GM18505 (cell line): ENCODE results near the gene KCND3.

Experiments
- ATAC-seq: cut with Tn5 transposase; IDR thresholded peaks from one replicate; pipeline ENCODE4 v1.9.1; 2021; ENCODE audit not compliant: unreplicated experiment
- POLR2A ChIP-seq: IDR thresholded peaks from 4 replicates; pipeline ENCODE4 v1.6.1; 2011; ENCODE audit warnings: borderline replicate concordance; ENCODE audit not compliant: insufficient read depth, insufficient read length; ENCODE audit errors: extremely low read depth

KCND3 gene

DNA sequence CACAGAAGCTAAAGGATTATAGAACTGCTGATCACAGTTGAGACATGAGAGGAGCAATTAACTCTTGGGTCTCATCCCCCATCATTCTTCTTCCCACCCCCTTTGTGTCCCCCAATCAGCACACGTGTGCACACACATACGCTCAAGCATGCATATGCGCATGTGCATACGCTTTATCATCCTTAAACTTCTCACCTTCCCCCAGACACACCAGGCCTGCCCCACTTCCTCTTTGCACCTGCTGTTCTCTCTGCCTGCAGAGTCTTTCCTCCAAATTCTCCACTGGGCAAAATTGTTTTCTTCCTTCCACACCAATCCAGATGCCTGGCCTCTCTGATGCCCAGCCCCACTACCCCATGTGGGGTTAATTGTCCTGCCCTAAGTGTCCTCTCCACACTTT, 13.0 kb upstream of the KCND3 start:
- TF ChIP-seq POLR2A: no peak
- no peak for ATAC-seq

DNA sequence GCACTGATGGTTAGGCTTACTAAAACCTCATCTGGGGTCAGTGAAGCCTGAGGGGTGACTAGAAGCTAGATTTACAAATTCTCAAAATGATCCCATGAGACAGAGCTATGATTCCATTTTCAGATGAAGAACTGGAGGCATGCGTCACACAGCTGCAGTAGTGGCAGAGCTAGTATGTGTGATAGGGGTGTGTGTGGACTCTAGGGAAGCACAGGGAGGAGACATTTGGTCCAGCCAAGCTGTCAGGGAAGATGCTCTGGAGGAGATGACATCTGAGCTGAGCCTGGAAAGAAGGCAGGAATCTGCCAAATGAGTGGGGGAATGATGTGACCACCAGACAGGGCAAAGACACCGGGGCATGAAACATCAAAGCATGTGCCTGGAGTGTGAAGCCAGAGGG, 12.0 kb upstream of the KCND3 start:
- no peak for TF ChIP-seq POLR2A
- no peak for ATAC-seq

DNA sequence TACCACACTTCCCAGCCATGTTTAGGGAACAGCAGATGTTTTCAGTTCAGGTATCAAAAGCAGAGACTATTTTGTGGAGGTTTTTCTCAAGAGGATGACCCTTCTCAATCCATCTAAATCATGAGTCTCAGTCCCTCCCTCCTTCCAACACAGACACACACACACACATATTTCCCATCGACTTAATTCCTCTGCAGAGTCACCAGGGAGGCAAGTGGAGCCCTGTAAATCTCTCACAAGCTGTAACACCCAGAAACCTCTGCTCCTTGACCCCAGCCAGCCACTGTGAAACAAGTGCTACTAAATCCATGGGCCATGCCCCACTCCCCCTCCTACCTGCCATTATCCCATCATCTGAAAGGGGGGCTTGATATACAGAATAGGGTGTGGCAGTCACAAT, 10.6 kb upstream of the KCND3 start:
- TF ChIP-seq POLR2A: no peak
- no peak for ATAC-seq

DNA sequence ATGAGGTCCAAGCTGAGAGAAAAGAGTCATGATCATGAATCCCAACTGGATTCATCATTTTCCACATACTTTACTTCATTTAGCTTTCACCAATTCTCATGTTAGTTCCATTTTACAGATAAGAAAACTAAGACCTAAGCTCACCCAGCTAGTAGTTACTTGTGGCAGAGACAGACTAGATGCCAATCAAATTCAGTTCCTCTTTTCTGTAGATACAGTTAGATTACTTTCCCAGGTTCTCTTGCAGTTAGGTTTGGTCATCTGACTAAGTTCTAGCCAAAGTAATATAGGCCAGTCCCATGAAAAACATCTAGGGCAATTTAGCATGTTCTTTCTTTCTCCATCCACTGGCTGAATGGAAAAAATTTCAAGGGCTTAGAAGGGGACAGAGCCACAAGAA, 8.9 kb upstream of the KCND3 start:
- ATAC-seq: no peak
- TF ChIP-seq POLR2A: no peak

DNA sequence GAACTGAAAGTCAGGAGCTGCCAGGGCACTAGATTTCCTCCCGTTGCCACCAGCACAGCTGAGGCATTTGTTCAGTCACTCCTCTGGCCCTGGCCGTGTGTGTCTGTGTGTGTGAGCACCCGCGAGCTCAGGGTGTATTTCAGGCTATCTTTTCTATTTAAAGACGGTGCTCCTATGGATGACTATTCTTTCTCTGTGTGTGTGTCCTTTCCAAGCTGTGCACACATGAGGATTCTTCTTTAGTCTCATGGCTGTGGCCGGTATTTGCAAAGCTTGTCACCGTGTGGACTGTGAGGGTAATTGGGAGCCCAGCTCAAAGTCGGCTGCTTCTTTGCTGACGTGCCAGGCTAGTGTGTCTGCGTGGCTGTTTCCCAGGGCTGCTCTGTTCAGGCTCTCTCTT, 3.0 kb upstream of the KCND3 start:
- TF ChIP-seq POLR2A: no peak
- ATAC-seq: no peak

DNA sequence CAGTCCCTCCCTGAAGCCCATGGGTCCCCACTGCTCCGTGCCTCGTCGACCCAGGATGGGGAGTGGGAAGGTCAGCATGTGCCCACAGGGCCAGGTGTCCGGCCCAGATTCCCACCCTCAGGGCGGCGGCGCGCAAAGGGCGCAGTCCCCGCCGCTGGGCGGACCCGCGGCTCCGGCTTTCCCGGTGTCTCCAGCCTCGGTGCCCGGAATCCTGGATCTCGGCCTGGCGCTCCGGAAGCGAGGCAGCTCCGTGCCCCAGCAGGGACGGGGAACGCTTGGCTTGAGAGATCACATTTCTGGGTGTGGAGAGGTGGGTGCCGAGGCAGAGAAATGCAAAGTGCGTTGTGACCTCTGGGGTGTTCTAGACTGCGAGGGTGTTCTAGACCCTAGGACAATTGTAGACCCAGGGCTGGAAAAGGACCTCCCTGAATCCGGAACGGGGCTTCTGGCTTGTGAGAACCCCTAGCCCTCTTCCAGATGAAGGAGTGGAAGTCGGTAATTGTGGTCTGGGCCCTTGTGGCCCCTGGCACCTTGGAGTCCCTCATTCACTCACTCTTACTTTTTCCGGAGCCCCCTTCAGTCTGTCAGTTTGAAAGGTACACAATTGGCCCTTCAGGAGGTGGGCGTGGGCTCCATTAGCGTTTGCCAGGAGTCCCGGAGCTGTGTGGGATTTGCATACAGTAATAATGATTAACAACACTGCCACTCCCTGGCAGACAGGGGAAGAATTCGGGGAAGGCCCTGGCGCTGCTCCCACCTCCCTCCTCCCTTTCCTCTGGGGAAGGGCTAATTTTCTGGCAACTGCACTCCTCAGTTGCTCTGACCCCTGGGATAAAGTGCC, 1.6 kb upstream of the KCND3 start:
- ATAC-seq: no peak
- TF ChIP-seq POLR2A: no peak

DNA sequence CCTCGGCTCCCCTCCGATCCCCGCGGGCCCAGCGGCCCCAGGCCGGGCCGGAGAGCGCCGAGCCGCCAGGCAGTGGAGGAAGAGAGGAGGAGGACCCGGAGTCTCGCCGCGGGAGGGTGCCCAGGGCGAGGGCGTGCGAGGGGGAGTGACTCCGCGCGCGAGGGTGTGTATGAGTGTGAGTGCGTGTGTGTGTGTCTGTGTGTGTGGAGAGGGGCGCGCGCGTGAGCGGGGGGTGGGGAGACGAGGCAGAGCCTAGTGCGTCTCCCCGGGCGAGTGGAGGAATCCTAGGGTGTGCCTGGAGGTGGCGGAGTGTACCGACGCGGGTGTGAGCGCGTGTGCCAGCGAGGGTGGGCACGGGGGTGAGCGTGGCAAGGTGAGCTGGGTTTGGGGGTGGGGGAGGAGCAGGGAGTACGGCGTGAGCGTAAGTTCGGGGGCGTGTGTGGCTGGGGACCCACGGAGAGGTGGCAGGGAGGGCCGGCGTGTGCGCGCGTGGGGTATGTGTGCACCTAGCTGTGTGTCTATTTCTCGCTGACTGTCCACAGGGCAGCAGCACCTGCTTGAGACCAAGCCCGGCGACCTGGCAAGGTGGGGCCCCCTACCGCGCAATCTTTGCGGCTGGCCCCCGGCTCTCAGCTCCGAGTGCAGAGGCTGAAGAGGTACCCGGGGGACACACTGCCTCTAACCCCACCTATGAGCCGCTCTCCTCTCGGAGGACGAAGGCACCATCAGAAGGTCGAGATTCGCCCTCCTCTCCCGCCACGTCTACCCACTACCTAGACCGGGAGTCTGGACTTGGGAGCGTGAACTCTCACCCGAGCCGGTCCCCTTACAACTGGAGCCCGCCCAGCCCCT, 784 bp upstream of the KCND3 start:
- no peak for ATAC-seq
- TF ChIP-seq POLR2A: no peak

DNA sequence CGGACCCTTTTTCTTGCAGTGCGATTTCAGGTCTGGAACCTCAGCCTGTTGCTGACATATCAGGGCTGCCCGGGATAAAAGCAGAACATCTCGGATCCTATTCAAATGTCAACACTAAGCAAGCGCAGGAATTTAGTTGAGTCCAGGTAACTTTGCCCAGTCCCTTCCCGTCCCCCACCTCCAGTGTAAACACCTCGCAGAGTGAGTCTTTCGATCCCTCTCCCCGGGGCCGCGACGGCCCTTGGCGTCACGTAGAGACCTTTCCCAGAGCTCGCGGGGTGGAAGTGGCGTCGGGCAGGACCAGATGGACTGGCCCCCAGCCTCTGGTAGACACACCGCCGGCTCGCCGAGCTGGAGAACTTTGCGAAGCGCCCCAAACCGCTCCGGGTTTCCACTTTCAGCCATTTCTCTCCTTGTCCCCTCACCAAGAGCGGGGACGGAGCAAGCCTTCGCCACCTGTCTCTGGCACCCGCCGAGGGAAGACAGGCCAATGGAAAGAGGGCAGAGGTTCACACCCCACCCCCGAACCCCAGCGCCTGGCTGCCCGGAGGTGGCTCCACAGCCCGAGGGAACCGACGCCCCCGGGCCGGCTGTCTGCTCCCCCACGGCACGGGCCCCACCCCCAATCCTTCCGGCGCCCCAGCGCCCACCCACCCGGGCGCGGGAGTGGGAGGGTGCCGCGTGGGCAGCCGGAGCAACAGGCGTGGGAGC, 570 bp downstream of the KCND3 start:
- no peak for TF ChIP-seq POLR2A

DNA sequence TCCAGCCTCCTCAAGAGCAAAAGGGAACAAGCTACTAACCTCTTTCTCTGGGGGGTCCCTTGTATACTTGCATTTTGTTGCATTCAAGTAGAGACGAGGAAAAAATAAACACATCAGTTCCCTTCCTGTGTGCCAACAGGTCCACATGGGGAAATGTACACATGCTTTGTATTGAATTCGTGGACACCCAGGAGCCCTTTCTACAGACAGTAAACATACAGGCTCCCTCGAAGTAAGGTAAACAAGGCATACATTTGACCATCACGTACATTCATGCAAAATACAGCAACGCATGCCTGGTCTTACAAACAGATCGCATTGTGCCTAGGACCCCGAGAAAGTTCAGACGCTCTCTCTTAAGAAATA, 1.1 kb downstream of the KCND3 start:
- TF ChIP-seq POLR2A: no peak
- no peak for ATAC-seq

More for the DNA sequence above, 570 bp downstream of the KCND3 start:
- no peak for ATAC-seq

DNA sequence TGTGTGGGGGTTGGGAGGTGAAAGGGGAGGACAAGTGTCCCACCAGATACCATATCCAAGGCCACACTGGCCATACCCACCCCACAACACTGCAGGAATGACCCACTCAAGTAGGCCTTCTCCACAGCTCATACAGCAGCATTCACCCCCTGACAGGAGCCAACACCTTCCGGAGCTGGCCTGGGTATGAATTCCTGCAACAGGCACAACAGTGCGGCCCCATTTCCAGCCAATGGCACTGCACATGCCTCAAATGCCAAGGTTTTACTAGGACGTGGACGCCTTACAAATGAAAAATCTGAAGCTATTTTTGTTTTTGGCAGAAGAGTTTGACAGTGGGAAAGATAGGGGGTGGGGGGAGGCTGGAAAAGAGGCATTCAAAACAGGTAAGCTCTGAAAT, 2.0 kb downstream of the KCND3 start:
- ATAC-seq: no peak

DNA sequence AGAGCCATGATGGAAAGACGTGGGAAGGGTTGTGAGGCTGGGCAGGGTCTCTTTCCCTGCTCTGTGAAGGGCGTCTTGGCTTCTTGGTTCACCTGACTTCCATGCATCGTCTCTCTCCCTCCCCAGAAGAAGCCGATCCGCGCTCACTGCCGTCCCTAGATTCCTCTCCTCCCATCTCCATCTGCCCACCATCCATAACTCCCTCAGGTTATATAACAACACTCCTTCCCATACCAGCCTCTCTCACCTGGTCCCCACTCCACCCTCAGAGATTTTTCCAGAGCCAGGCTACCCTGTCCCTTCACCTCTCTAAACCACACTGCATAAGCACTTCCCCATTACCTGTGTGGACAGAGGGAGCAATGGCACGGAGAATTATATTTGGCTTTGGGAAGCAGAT, 6.0 kb downstream of the KCND3 start:
- ATAC-seq: no peak

More for the DNA sequence above, 2.0 kb downstream of the KCND3 start:
- TF ChIP-seq POLR2A: no peak

DNA sequence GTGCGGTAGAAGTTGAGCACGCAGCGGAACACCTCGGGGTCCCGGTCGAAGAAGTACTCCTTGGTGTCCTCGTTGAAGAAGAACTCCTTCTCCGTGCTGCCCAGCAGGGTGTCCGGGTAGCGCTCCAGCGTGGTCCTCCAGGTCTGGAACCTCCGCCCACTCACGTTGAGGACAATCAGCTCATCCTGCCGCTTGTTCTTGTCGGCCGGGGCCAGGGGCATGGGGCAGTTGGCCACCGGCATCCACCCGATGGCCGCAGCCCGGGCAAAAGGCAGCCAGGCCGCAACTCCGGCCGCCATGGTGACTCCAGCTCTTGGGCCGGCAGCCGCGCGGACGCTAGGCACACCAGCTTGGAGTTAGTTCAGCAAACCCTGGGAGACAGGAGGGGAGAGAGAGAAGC, 7.0 kb downstream of the KCND3 start:
- no peak for ATAC-seq
- no peak for TF ChIP-seq POLR2A

More for the DNA sequence above, 6.0 kb downstream of the KCND3 start:
- no peak for TF ChIP-seq POLR2A

DNA sequence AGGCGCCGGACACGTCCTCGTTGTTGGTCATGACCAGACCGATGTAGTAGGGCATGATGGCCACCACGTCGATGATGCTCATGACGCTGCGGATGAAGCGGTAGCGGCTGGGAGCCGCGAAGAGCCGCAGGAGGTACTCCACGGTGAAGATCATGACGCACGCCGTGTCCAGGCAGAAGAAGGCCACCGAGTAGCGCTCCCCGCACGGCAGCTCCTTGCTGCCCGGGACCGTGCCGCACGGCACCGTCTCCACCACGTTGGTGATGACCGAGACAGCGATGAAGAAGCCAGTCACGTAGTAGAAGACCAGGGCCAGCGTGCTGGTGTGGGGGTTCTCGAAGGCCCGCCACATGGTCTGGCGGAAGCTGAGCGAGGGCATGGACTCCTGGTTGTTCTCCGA, 7.6 kb downstream of the KCND3 start:
- no peak for TF ChIP-seq POLR2A
- no peak for ATAC-seq
